Right kidney (tissue), 1 donor: Measurements from ENCODE around the gene USP20.

Source experiments
- DNase-seq: peaks from one replicate; pipeline ENCODE4 v3.0.0-alpha.2; 2016

USP20 gene

GRCh38 chr9:129916707-129917106 is 81.4 kb downstream of the USP20 start:
- no peak for DNase-seq

GRCh38 chr9:129918296-129918950 is 83.2 kb downstream of the USP20 start:
- no peak for DNase-seq

- no peak for DNase-seq
Observed at GRCh38 chr9:129919277-129919676, 84.0 kb downstream of the USP20 start.

GRCh38 chr9:129919841-129920240 is 84.6 kb downstream of the USP20 start:
- no peak for DNase-seq

- no peak for DNase-seq
Observed at GRCh38 chr9:129921905-129922304, 86.6 kb downstream of the USP20 start.

- no peak for DNase-seq
Observed at GRCh38 chr9:129923589-129923988, 88.3 kb downstream of the USP20 start.

GRCh38 chr9:129929496-129930125 is 94.4 kb downstream of the USP20 start:
- no peak for DNase-seq

- no peak for DNase-seq
Observed at GRCh38 chr9:129930743-129931142, 95.5 kb downstream of the USP20 start.
